Measurements from ENCODE around the gene SEPTIN11. TPM values are rescaled to one million over a fixed set of nuclear protein-coding genes. Genes with fewer than 3 reads are reported as not detected.
"Not testable (repeated sequence)": the region's sequence is repeated elsewhere in the genome, so short reads cannot be mapped to it uniquely, and the experiment has no call there.

The SEPTIN11 gene
- total RNA-seq, 1 donor from 2014 or later: 49.2 TPM

GRCh38 chr4:76958891-76959290 is 9.3 kb downstream of the SEPTIN11 start:
- Histone ChIP-seq H3K27me3 (ENCODE audit: control insufficient read depth, insufficient read depth, low read length) (no peaks in the 10 kb centered on the region), H3K4me3 (ENCODE audit: low read depth, low read length) (no peak overlapping the region), H3K36me3 (ENCODE audit: control insufficient read depth, insufficient read depth, low read length) (no peaks in the 10 kb centered on the region)
- DNase-seq (ENCODE audit: low read depth): no peak
- TF ChIP-seq CTCF (IDR thresholded peaks at IDR 0.05; ENCODE audit: insufficient read depth, low read length, severe bottlenecking): no peak
- no peak for FAIRE-seq

- FAIRE-seq: no peak
- Histone ChIP-seq H3K4me3 (ENCODE audit: low read depth, low read length) (no peak overlapping the region), H3K36me3 (ENCODE audit: control insufficient read depth, insufficient read depth, low read length) (no peaks in the 10 kb centered on the region), H3K27me3 (ENCODE audit: control insufficient read depth, insufficient read depth, low read length) (no peaks in the 10 kb centered on the region)
- no peak for TF ChIP-seq CTCF (IDR thresholded peaks at IDR 0.05; ENCODE audit: insufficient read depth, low read length, severe bottlenecking)
- no peak for DNase-seq (ENCODE audit: low read depth)
These were observed 10.5 kb downstream of the SEPTIN11 start for GRCh38 chr4:76960014-76960413.

GRCh38 chr4:76962406-76963130 is 13.0 kb downstream of the SEPTIN11 start:
- TF ChIP-seq CTCF (IDR thresholded peaks at IDR 0.05; ENCODE audit: insufficient read depth, low read length, severe bottlenecking): no peak
- no peak for FAIRE-seq
- no peak for DNase-seq (ENCODE audit: low read depth)
- H3K27me3 ChIP-seq (ENCODE audit: control insufficient read depth, insufficient read depth, low read length): no peaks in the 10 kb centered on the region
- H3K4me3 ChIP-seq (ENCODE audit: low read depth, low read length): no peak overlapping the region
- peaks cover 1% of the 10 kb centered on the region for H3K36me3 ChIP-seq (ENCODE audit: control insufficient read depth, insufficient read depth, low read length)

GRCh38 chr4:76963131-76963750 is 13.7 kb downstream of the SEPTIN11 start:
- Histone ChIP-seq H3K4me3 (ENCODE audit: low read depth, low read length) (no peak overlapping the region), H3K27me3 (ENCODE audit: control insufficient read depth, insufficient read depth, low read length) (no peaks in the 10 kb centered on the region), H3K36me3 (ENCODE audit: control insufficient read depth, insufficient read depth, low read length) (peaks cover 1% of the 10 kb centered on the region)
- TF ChIP-seq CTCF (IDR thresholded peaks at IDR 0.05; ENCODE audit: insufficient read depth, low read length, severe bottlenecking): no peak
- no peak for FAIRE-seq
- no peak for DNase-seq (ENCODE audit: low read depth)

GRCh38 chr4:76963927-76964326 is 14.4 kb downstream of the SEPTIN11 start:
- not testable (repeated sequence) for H3K27me3 ChIP-seq (ENCODE audit: control insufficient read depth, insufficient read depth, low read length); H3K4me3 ChIP-seq (ENCODE audit: low read depth, low read length); FAIRE-seq; DNase-seq (ENCODE audit: low read depth); H3K36me3 ChIP-seq (ENCODE audit: control insufficient read depth, insufficient read depth, low read length)

- Histone ChIP-seq H3K36me3 (ENCODE audit: control insufficient read depth, insufficient read depth, low read length) (peaks cover 1% of the 10 kb centered on the region), H3K27me3 (ENCODE audit: control insufficient read depth, insufficient read depth, low read length) (no peaks in the 10 kb centered on the region), H3K4me3 (ENCODE audit: low read depth, low read length) (no peak overlapping the region)
- FAIRE-seq (no peak), DNase-seq (ENCODE audit: low read depth) (no peak)
- no peak for TF ChIP-seq CTCF (IDR thresholded peaks at IDR 0.05; ENCODE audit: insufficient read depth, low read length, severe bottlenecking)
These were observed 15.2 kb downstream of the SEPTIN11 start for GRCh38 chr4:76964769-76965168.
